Keratinocyte (primary cell): ENCODE data around the gene WDR83.

Experiments
- EZH2 ChIP-seq: IDR thresholded peaks from one replicate; pipeline ENCODE4 v1.6.1; 2012; ENCODE audit warnings: inconsistent platforms, mild to moderate bottlenecking, low read length, moderate library complexity
- TF ChIP-seq, protein P1 (sequence below), 3 experiments: IDR thresholded peaks in 1 of 3; conservative IDR thresholded peaks in 1 of 3; optimal IDR thresholded peaks in 1 of 3; 2 replicates in 2 of 3; 3 replicates in 1 of 3; pipeline versions ENCODE3 to v1.5.1; 2011; ENCODE audit warnings: low read length in 3 of 3, mild to moderate bottlenecking in 3 of 3, moderate library complexity in 2 of 3, control low read depth in 1 of 3, inconsistent platforms in 1 of 3; ENCODE audit not compliant: insufficient read depth in 2 of 3; ENCODE audit errors: extremely low read depth in 1 of 3

DNA sequence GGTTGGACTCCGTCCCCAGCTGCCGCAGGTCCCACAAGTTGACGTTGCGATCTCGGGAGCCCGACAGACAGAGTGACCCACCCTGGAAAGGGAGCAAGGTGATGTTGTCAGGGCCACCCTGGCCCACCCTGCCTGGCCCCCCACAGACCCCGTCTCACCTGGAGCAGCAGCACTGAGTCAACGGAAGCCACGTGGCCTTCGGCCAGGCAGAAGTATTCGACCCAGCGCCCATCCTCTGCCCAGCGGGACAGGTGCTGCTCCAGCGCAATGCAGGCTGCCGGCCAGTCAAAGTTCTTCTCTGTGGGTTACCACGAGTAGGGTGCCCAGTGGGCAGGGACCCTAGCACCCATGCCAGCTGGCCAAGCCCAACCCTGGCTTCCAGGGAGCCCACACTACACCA is 28.0 kb downstream of the WDR83 start:
- TF ChIP-seq, protein P1, sequence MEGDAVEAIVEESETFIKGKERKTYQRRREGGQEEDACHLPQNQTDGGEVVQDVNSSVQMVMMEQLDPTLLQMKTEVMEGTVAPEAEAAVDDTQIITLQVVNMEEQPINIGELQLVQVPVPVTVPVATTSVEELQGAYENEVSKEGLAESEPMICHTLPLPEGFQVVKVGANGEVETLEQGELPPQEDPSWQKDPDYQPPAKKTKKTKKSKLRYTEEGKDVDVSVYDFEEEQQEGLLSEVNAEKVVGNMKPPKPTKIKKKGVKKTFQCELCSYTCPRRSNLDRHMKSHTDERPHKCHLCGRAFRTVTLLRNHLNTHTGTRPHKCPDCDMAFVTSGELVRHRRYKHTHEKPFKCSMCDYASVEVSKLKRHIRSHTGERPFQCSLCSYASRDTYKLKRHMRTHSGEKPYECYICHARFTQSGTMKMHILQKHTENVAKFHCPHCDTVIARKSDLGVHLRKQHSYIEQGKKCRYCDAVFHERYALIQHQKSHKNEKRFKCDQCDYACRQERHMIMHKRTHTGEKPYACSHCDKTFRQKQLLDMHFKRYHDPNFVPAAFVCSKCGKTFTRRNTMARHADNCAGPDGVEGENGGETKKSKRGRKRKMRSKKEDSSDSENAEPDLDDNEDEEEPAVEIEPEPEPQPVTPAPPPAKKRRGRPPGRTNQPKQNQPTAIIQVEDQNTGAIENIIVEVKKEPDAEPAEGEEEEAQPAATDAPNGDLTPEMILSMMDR (optimal IDR thresholded peaks at IDR 0.05 in 1 of 3, IDR thresholded peaks at IDR 0.05 in 1 of 3, conservative IDR thresholded peaks at IDR 0.05 in 1 of 3; ENCODE audit: extremely low read depth in 1 of 3, insufficient read depth in 2 of 3, low read length in 3 of 3) = no peak
- no peak for TF ChIP-seq EZH2
